Heart right ventricle (tissue), 16 donors: Measurements from ENCODE around the gene GNB1L. TPM values are rescaled to one million over a fixed set of nuclear protein-coding genes. Genes with fewer than 3 reads are reported as not detected.
A peak's percentile ranks its signal among the peaks of the same experiment; 100 is the strongest.
"Not testable (repeated sequence)": the region's sequence is repeated elsewhere in the genome, so short reads cannot be mapped to it uniquely, and the experiment has no call there.

Experiments used
- ATAC-seq, 8 donors: fragments of 200-7000 bp; cut with Tn5 transposase; one replicate each; pipeline ENCODE4 v1.9.1; 2020; ENCODE audit warnings: mild to moderate bottlenecking in 8 of 8, moderate library complexity in 8 of 8, moderate number of reproducible peaks in 1 of 8
- DNase-seq, 2 donors: peaks; one replicate each; pipeline ENCODE4 v3.0.0-alpha.2; 2020
- H3K27ac ChIP-seq, 10 donors: fragments of 200-600 bp; sonication (generic) in 2 of 10; one replicate each; pipeline versions ENCODE4 v1.5.0 to v1.8.0; 2020 to 2022; ENCODE audit warnings: mild to moderate bottlenecking in 3 of 10
- H3K27me3 ChIP-seq, 7 donors: fragments of 200-600 bp; one replicate each; pipeline ENCODE4 v1.8.0; 2021 to 2022; ENCODE audit warnings: mild to moderate bottlenecking in 2 of 7
- H3K36me3 ChIP-seq, 9 donors: fragments of 200-600 bp; sonication (generic) in 1 of 9; one replicate each; pipeline versions ENCODE4 v1.5.0 to v1.8.0; 2020 to 2022; ENCODE audit warnings: mild to moderate bottlenecking in 2 of 9
- H3K4me1 ChIP-seq, 9 donors: fragments of 200-600 bp; sonication (generic) in 1 of 9; one replicate each; pipeline versions ENCODE4 v1.5.0 to v1.8.0; 2020 to 2022; ENCODE audit warnings: mild to moderate bottlenecking in 4 of 9
- H3K4me3 ChIP-seq, 10 donors: fragments of 200-600 bp; sonication (generic) in 2 of 10; one replicate each; pipeline versions ENCODE4 v1.5.0 to v1.8.0; 2020 to 2022; ENCODE audit warnings: mild to moderate bottlenecking in 7 of 10, moderate library complexity in 2 of 10
- H3K9me3 ChIP-seq, 11 donors: fragments of 200-600 bp in 10 of 11; sonication (generic) in 2 of 11; one replicate each; pipeline versions ENCODE4 v1.5.0 to v1.8.0; 2013 to 2022; ENCODE audit warnings: mild to moderate bottlenecking in 2 of 11, control low read depth in 1 of 11, moderate library complexity in 1 of 11
- CTCF ChIP-seq, 9 donors: fragments of 200-600 bp; sonication (generic) in 2 of 9; IDR thresholded peaks; one replicate each; pipeline versions ENCODE4 v1.5.0 to v1.8.0; 2021 to 2022; ENCODE audit warnings: antibody characterized with exemption in 9 of 9, mild to moderate bottlenecking in 5 of 9, moderate library complexity in 1 of 9
- WGBS, 2 donors: extraction: QIAGEN DNeasy Blood & Tissue Kit; methylation state at CpG; one replicate each; pipeline ENCODE4 v1.1.7; 2013; ENCODE audit warnings: inconsistent platforms in 1 of 2; 5-methylcytosine and 5-hydroxymethylcytosine counted together
- intact Hi-C, 10 donors: fragments of 100-400 bp; cut with DNase I; formaldehyde crosslinking; loops; one replicate each; pipeline versions ENCODE4 v1.11.1 to v1.14.2; 2022
- polyA plus RNA-seq, 2 donors: library from polyadenylated mRNA; stranded (reverse); fragments of 200-250 nt; gene quantifications; one replicate each; pipeline ENCODE4 v1.2.3, GENCODE V29; 2013
- total RNA-seq, 10 donors: library from RNA; stranded (reverse); fragmentation: NEBNext Ultra II Directional in 3 of 10; extraction: Animal tissue kit (Norgen Biotek cat#: 25700) in 3 of 10; gene quantifications; one replicate each; pipeline versions ENCODE4 v1.2.1 to v1.2.4, GENCODE V29; 2021 to 2023
- donor health status: Arrhythmogenic right ventricular cardiomyopathy.
- donor health status: ischemic (EF 13 %, LVEDD 7.1; RV severe dilation, severe dysfunction).
- donor health status: healthy with polysubstance abuse.
- donor health status: DM: no; HTN: yes; CAD: no.
- donor health status: DM: no; HTN: no; CAD: no.
- donor health status: ischemic (EF 25% LVEDD 6.9; RV normal size, moderate dysfunction).
- donor health status: ischemic (EF 25% LVEDD 5.7; RV mildly dilated, moderate dysfunction).
- donor health status: healthy.
- donor health status: DM: yes; HTN: yes; CAD: no.
- donor health status: Ischemic cardiomyopathy.
- donor health status: ischemic (EF 35%, LVEDD 5.7; RV mildly dilated, moderate dysfunction).
- donor health status: nonischemic (EF 11% LVEDD 7.7; RV severe dilation, severe dysfunction).
- donor health status: DM: yes; HTN: yes; CAD: no.
- donor health status: PGD.
- donor health status: ischemic (EF 29% LVEDD 5.4; RV normal size, mild dysfunction).
- donor health status: nonischemic (EF 23%, LVEDD 6.1; RV moderate dilation, normal function).

GNB1L gene
- total and polyA plus RNA-seq, 12 donors = 0.76 to 9.3 (median 1.9) TPM

GRCh38 chr22:19779011-19779421, 75.7 kb downstream of the GNB1L start:
- Histone ChIP-seq H3K27me3 (peaks cover 8 to 76% (median 36%) of the 10 kb centered on the region in 7 donors), H3K4me3 (no peak overlapping the region), H3K36me3 (no peaks in the 10 kb centered on the region), H3K4me1 (peaks cover 0 to 6% (median 0%) of the 10 kb centered on the region in 9 donors), H3K27ac (no peak overlapping the region), H3K9me3 (peaks cover 0 to 16% (median 0%) of the 10 kb centered on the region in 11 donors)
- intact Hi-C loops = loop anchor here in 1 of 10 donors (10.0 kb wide), 1 partner anchor 66 kb away; no protein-coding TSS in a partner anchor
- no peak for TF ChIP-seq CTCF (IDR thresholded peaks at IDR 0.05)
- 89 to 93% methylated on average over 10 of the region's 10 CpGs for WGBS, 2 donors
- DNase-seq (no peak), ATAC-seq (no peak)

DNA sequence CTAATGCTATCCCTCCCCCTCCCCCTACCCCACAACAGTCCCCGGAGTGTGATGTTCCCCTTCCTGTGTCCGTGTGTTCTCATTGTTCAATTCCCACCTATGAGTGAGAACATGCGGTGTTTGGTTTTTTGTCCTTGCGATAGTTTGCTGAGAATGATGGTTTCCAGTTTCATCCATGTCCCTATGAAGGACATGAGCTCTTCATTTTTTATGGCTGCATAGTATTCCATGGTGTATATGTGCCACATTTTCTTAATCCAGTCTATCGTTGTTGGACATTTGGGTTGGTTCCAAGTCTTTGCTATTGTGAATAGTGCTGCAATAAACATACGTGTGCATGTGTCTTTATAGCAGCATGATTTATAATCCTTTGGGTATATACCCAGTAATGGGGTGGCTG, 77.5 kb downstream of the GNB1L start:
- intact Hi-C loops = loop anchor here in 1 of 10 donors (10.0 kb wide), 1 partner anchor 68 kb away; no protein-coding TSS in a partner anchor
- H3K9me3 ChIP-seq = peaks cover 0 to 10% (median 0%) of the 10 kb centered on the region in 11 donors
- not testable (repeated sequence) for ATAC-seq, DNase-seq, H3K36me3 ChIP-seq, H3K4me3 ChIP-seq, H3K27ac ChIP-seq
- H3K27me3 ChIP-seq = peaks cover 8 to 79% (median 49%) of the 10 kb centered on the region in 7 donors
- H3K4me1 ChIP-seq = peaks cover 0 to 15% (median 9%) of the 10 kb centered on the region in 9 donors
- 85% methylated on average over 4 to 5 of the region's 6 CpGs for WGBS, 2 donors

GRCh38 chr22:19776433-19777031, 78.1 kb downstream of the GNB1L start:
- no peak overlapping the region for H3K4me3 ChIP-seq
- peaks cover 0 to 15% (median 9%) of the 10 kb centered on the region in 9 donors for H3K4me1 ChIP-seq
- peaks cover 8 to 79% (median 50%) of the 10 kb centered on the region in 7 donors for H3K27me3 ChIP-seq
- no peak overlapping the region for H3K27ac ChIP-seq
- ATAC-seq (peak in 2 of 8 donors; percentile 10 to 28), DNase-seq (peak in 1 of 2 donors; percentile 9)
- 49 to 60% methylated on average over 18 of the region's 18 CpGs for WGBS, 2 donors
- H3K9me3 ChIP-seq = peaks cover 0 to 4% (median 0%) of the 10 kb centered on the region in 11 donors
- TF ChIP-seq CTCF (IDR thresholded peaks at IDR 0.05) = no peak
- intact Hi-C loops = loop anchor here in 1 of 10 donors (10.0 kb wide), 1 partner anchor 68 kb away; no protein-coding TSS in a partner anchor
- H3K36me3 ChIP-seq = no peaks in the 10 kb centered on the region

- TF ChIP-seq CTCF (IDR thresholded peaks at IDR 0.05) = no peak
- intact Hi-C loops = loop anchor here in 1 of 10 donors (10.0 kb wide), 1 partner anchor 69 kb away; no protein-coding TSS in a partner anchor
- H3K4me3 ChIP-seq = no peak overlapping the region
- H3K9me3 ChIP-seq = no peaks in the 10 kb centered on the region
- WGBS, 2 donors = 89 to 91% methylated on average over 24 of the region's 24 CpGs
- H3K27ac ChIP-seq = no peak overlapping the region
- H3K4me1 ChIP-seq = peaks cover 0 to 15% (median 9%) of the 10 kb centered on the region in 9 donors
- no peaks in the 10 kb centered on the region for H3K36me3 ChIP-seq
- H3K27me3 ChIP-seq = peaks cover 8 to 78% (median 56%) of the 10 kb centered on the region in 7 donors
- DNase-seq = no peak
- ATAC-seq = peak in 1 of 8 donors; percentile 11
Measured at GRCh38 chr22:19775496-19776325, 79.0 kb downstream of the GNB1L start.
